Esophagus muscularis mucosa (tissue), 4 donors: Measurements from ENCODE around the gene DGCR6L. TPM values are rescaled to one million over a fixed set of nuclear protein-coding genes. Genes with fewer than 3 reads are reported as not detected.

Experiments
- DNase-seq: peaks from one replicate; pipeline ENCODE4 v3.0.0-alpha.2; 2017; ENCODE audit errors: extremely low spot score
- H3K27ac ChIP-seq, 4 donors: fragments of 200-600 bp; sonication (generic); replicated peaks in 1 of 4; 1 replicate in 3 of 4; 2 replicates in 1 of 4; pipeline ENCODE4 v1.5.1; 2016 to 2019; ENCODE audit warnings: mild to moderate bottlenecking in 1 of 4
- H3K27me3 ChIP-seq, 4 donors: fragments of 200-600 bp; sonication (generic); one replicate each; pipeline versions ENCODE4 v1.5.1 to v1.6.0; 2016 to 2019
- H3K36me3 ChIP-seq, 4 donors: fragments of 200-600 bp; sonication (generic); one replicate each; pipeline ENCODE4 v1.5.1; 2016 to 2019
- H3K4me1 ChIP-seq, 4 donors: fragments of 200-600 bp; sonication (generic); one replicate each; pipeline ENCODE4 v1.5.1; 2016 to 2019
- H3K4me3 ChIP-seq, 4 donors: fragments of 200-600 bp; sonication (generic); 1 replicate in 2 of 4; 2 replicates in 2 of 4; pipeline ENCODE4 v1.5.1; 2016 to 2019; ENCODE audit warnings: mild to moderate bottlenecking in 4 of 4, moderate library complexity in 1 of 4
- H3K9me3 ChIP-seq, 4 donors: fragments of 200-600 bp; sonication (generic); 1 replicate in 3 of 4; 2 replicates in 1 of 4; pipeline ENCODE4 v1.5.1; 2016 to 2019
- EP300 ChIP-seq: sonication (generic); formaldehyde crosslinking; IDR thresholded peaks from one replicate; pipeline ENCODE4 v1.6.1; 2017; ENCODE audit warnings: antibody characterized with exemption
- POLR2A ChIP-seq: fragments of 450-650 bp; IDR thresholded peaks from one replicate; pipeline ENCODE4 v1.6.1; 2017; ENCODE audit warnings: antibody characterized with exemption, moderate library complexity, mild to moderate bottlenecking, low read depth
- POLR2AphosphoS5 ChIP-seq, 2 donors: sonication (generic); formaldehyde crosslinking; IDR thresholded peaks; one replicate each; pipeline ENCODE4 v1.6.1; 2017; ENCODE audit warnings: antibody characterized with exemption in 2 of 2
- WGBS: methylation state at CpG from one replicate; pipeline ENCODE4 v1.1.5; 2018; 5-methylcytosine and 5-hydroxymethylcytosine counted together
- intact Hi-C: fragments of 100-400 bp; cut with DNase I; formaldehyde crosslinking; loops from one replicate; pipeline ENCODE4 v1.15.1; 2023
- total RNA-seq, 4 donors: library from RNA; depleted of rRNA; stranded (reverse); fragments of >200 nt; gene quantifications; one replicate each; pipeline versions ENCODE4 v1.1.0 to v1.2.1, GENCODE V29; 2016
- TF ChIP-seq, protein P1 (sequence below), 3 experiments: fragments of 200-600 bp in 2 of 3; fragments of 450-650 bp in 1 of 3; sonication (generic) in 2 of 3; IDR thresholded peaks; one replicate each; pipeline ENCODE4 v1.5.1; 2017 to 2019; ENCODE audit warnings: antibody characterized with exemption in 3 of 3, mild to moderate bottlenecking in 2 of 3, moderate library complexity in 1 of 3

Gene DGCR6L
- total RNA-seq, 4 donors from 2014 or later: 41.5 to 73.0 (median 52.9) TPM

DNA sequence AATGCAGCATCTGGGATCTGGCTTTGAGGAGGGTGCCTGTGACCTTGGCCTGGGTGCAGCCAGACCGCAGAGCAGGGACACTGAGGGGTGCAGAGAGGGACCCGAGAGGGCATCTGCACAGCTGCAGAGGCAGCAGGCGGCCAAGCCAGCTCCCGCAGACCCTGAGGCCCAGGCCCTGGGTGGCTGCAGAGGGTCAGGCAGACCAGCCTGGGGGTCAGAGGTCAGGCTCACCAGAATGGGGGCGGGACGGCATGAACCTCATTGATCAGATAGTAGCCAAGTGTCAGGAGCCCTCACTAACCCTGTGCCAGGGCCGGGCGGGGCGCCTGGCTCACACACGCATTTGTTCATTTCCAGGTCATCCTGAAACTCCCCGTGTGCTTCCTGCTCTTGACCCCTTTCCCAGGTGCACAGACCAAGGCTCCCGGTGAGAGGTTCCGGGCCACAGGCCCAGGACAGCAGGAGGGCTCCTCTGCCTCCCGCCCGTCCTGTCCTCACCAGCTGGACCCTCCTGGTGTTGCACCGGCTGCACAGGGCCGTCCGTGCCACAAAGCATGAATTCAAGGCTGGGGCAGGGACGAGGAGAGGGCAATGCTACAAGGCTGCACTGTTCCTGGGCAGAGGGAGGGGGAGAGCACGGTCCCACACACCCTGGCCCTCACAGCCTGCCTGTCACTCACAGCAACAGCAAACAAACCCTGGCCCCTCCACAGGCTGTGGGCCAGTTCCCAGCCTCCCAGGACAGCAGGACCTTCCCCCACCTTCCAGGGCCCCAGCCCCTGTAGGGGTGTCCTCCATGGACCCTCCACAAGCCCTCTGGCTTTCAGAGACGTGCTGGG, 55.0 kb downstream of the DGCR6L start:
- H3K27me3 ChIP-seq: peaks cover 0 to 14% (median 0%) of the 10 kb centered on the region in 4 donors
- H3K4me1 ChIP-seq: peaks cover 11 to 17% (median 15%) of the 10 kb centered on the region in 4 donors
- WGBS: 79% methylated on average over 4 of the region's 21 CpGs
- no peak overlapping the region for H3K4me3 ChIP-seq
- no peak for DNase-seq
- H3K9me3 ChIP-seq: no peaks in the 10 kb centered on the region
- H3K36me3 ChIP-seq: no peaks in the 10 kb centered on the region
- TF ChIP-seq, protein P1, sequence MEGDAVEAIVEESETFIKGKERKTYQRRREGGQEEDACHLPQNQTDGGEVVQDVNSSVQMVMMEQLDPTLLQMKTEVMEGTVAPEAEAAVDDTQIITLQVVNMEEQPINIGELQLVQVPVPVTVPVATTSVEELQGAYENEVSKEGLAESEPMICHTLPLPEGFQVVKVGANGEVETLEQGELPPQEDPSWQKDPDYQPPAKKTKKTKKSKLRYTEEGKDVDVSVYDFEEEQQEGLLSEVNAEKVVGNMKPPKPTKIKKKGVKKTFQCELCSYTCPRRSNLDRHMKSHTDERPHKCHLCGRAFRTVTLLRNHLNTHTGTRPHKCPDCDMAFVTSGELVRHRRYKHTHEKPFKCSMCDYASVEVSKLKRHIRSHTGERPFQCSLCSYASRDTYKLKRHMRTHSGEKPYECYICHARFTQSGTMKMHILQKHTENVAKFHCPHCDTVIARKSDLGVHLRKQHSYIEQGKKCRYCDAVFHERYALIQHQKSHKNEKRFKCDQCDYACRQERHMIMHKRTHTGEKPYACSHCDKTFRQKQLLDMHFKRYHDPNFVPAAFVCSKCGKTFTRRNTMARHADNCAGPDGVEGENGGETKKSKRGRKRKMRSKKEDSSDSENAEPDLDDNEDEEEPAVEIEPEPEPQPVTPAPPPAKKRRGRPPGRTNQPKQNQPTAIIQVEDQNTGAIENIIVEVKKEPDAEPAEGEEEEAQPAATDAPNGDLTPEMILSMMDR (IDR thresholded peaks at IDR 0.05): no peak
- no peak for TF ChIP-seq POLR2A
- TF ChIP-seq EP300: no peak
- TF ChIP-seq POLR2AphosphoS5 (IDR thresholded peaks at IDR 0.05): no peak
- intact Hi-C loops: loop anchor here (5.0 kb wide), 1 partner anchor 108 kb away; no protein-coding TSS in a partner anchor
- H3K27ac ChIP-seq: no peak overlapping the region

Other genes with a start within 250 kb of the DGCR6L start
- 10 to 100 TPM; 16.9 to 26.6 (median 19.6) TPM for gene DGCR8, start 239.8 kb downstream of the DGCR6L start, total RNA-seq
- gene RANBP1, start 204.0 kb downstream of the DGCR6L start, total RNA-seq: 100 to 1,000 TPM; 116 to 180 (median 140) TPM
- gene TRMT2A, start 202.8 kb downstream of the DGCR6L start, total RNA-seq: 10 to 100 TPM; 34.0 to 36.7 (median 35.0) TPM
- 10 to 100 TPM; 11.8 to 33.2 (median 23.8) TPM for gene ZDHHC8, start 188.3 kb downstream of the DGCR6L start, total RNA-seq
- 1 to 10 TPM in 1 of 4 donors, under 1 TPM in 3; 0.17 to 1.4 (median 0.64) TPM for gene CCDC188, start 169.0 kb downstream of the DGCR6L start, total RNA-seq
- 1 to 10 TPM in 2 of 4 donors, not detected in 2; 1.8 to 2.2 TPM for gene RTN4R, start 51.7 kb downstream of the DGCR6L start, total RNA-seq
- gene ZNF74, start 74.1 kb upstream of the DGCR6L start, total RNA-seq: 10 to 100 TPM in 3 of 4 donors, 1 to 10 TPM in 1; 9.6 to 20.0 (median 15.0) TPM
- gene SCARF2, start 117.8 kb upstream of the DGCR6L start, total RNA-seq: 10 to 100 TPM; 14.5 to 31.6 (median 22.2) TPM
- 10 to 100 TPM; 19.9 to 35.5 (median 27.3) TPM for gene KLHL22, start 175.7 kb upstream of the DGCR6L start, total RNA-seq
- 10 to 100 TPM; 34.0 to 54.1 (median 38.9) TPM for gene MED15, start 187.6 kb upstream of the DGCR6L start, total RNA-seq